ENCODE data around the gene POMP. TPM values are rescaled to one million over a fixed set of nuclear protein-coding genes. Genes with fewer than 3 reads are reported as not detected.

POMP gene
- total RNA-seq, 1 donor from 2014 or later = 54.0 TPM

DNA sequence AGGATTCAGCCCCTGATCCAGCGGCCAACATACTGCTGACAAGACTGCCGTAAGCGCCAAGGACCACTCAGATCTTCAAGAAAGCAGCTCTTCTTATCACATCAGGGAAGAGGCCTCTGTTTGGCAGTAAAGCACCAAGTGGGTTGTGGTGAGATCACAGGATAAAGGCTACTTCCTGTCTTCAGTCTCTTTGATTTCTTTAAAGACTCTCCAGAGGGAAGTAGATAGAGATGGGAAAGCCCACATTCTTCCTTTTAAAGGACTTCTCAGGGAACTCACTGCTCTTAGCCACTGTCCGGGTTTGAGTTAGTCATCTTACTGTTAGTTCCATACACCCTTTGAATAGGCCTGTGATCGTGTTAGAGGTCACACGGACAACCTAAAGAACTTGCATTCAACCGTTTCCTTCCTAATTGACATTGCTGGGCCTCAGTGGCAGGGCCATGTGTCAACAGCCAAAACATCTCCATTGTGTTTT, 47.2 kb upstream of the POMP start:
- Mint-ChIP-seq H3K4me3 (no peak overlapping the region), H3K36me3 (ENCODE audit: low read depth) (no peaks in the 10 kb centered on the region), H3K4me1 (no peaks in the 10 kb centered on the region), H3K9me3 (no peaks in the 10 kb centered on the region), H3K27ac (no peak overlapping the region), H3K27me3 (peaks cover 3% of the 10 kb centered on the region)
- CTCF ChIA-PET = no interaction called here
- no peak for ATAC-seq (ENCODE audit: low read depth)
- DNase-seq = no peak
- no peak for TF ChIP-seq CTCF (IDR thresholded peaks at IDR 0.05)
- intact Hi-C loops (cut with micrococcal nuclease) = no loop called here
- POLR2A ChIA-PET = no interaction called here

- H3K4me1 Mint-ChIP-seq = no peaks in the 10 kb centered on the region
- POLR2A ChIA-PET = no interaction called here
- intact Hi-C loops (cut with micrococcal nuclease) = no loop called here
- DNase-seq (no peak), ATAC-seq (ENCODE audit: low read depth) (no peak)
- CTCF ChIA-PET = no interaction called here
- TF ChIP-seq CTCF (IDR thresholded peaks at IDR 0.05) = no peak
- H3K27me3 Mint-ChIP-seq = peaks cover 3% of the 10 kb centered on the region
- H3K4me3 Mint-ChIP-seq = no peak overlapping the region
- no peaks in the 10 kb centered on the region for H3K9me3 Mint-ChIP-seq
- H3K27ac Mint-ChIP-seq = no peak overlapping the region
- H3K36me3 Mint-ChIP-seq (ENCODE audit: low read depth) = no peaks in the 10 kb centered on the region
Measured at GRCh38 chr13:28613562-28613961, 45.4 kb upstream of the POMP start.

GRCh38 chr13:28615916-28616446, 42.9 kb upstream of the POMP start:
- ChIA-PET CTCF (no interaction called here), POLR2A (no interaction called here)
- no peak for DNase-seq
- Mint-ChIP-seq H3K4me1 (no peaks in the 10 kb centered on the region), H3K36me3 (ENCODE audit: low read depth) (no peaks in the 10 kb centered on the region), H3K9me3 (no peaks in the 10 kb centered on the region), H3K27ac (no peak overlapping the region), H3K27me3 (peaks cover 3% of the 10 kb centered on the region), H3K4me3 (no peak overlapping the region)
- intact Hi-C loops (cut with micrococcal nuclease) = no loop called here
- TF ChIP-seq CTCF (IDR thresholded peaks at IDR 0.05) = no peak
- ATAC-seq (ENCODE audit: low read depth) = no peak

DNA sequence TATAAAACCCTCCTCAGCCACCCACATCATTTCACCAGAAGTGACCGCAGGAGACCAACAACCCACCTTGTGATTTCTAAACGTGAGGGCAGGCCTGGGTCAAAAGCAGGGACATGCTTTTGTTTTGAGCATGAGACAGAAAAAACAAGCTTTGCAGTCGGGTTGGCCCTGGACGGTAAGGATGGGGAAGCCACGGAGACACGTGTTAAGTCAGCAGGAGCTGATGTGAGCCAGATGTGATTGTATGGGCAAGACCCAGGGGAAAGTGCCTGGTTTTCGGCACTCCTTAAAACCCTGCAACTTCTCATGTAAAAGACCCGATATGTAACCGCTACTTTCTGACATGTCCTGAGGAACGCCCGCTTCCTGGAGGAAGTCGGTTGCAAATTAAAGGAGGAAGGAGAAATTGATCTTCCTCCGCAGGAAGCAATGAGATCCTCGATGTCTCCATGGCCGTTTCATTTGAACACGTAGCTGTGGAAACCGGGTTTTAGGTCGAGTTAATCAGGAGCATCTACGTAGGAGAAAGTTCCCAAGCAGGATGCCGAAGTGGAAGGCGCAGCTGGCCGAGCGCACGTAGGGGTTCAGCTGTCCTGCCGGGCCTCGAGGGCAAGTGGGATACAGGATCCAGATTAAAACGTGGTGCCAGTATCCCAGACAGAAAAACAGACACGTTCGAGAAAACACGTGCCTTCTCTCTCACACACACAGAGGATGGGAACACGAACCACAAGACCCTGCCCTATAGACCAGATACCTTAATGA, 40.5 kb upstream of the POMP start:
- no peaks in the 10 kb centered on the region for H3K9me3 Mint-ChIP-seq
- H3K27me3 Mint-ChIP-seq = peaks cover 1% of the 10 kb centered on the region
- H3K36me3 Mint-ChIP-seq (ENCODE audit: low read depth) = no peaks in the 10 kb centered on the region
- DNase-seq (no peak), ATAC-seq (ENCODE audit: low read depth) (no peak)
- intact Hi-C loops (cut with micrococcal nuclease) = no loop called here
- TF ChIP-seq CTCF (IDR thresholded peaks at IDR 0.05) = no peak
- ChIA-PET POLR2A (no interaction called here), CTCF (no interaction called here)
- no peaks in the 10 kb centered on the region for H3K4me1 Mint-ChIP-seq
- H3K4me3 Mint-ChIP-seq = no peak overlapping the region
- no peak overlapping the region for H3K27ac Mint-ChIP-seq

- no peak overlapping the region for H3K27ac Mint-ChIP-seq
- H3K4me3 Mint-ChIP-seq = no peak overlapping the region
- no peaks in the 10 kb centered on the region for H3K9me3 Mint-ChIP-seq
- ChIA-PET POLR2A (no interaction called here), CTCF (no interaction called here)
- H3K27me3 Mint-ChIP-seq = peaks cover 1% of the 10 kb centered on the region
- H3K36me3 Mint-ChIP-seq (ENCODE audit: low read depth) = no peaks in the 10 kb centered on the region
- intact Hi-C loops (cut with micrococcal nuclease) = no loop called here
- no peak for TF ChIP-seq CTCF (IDR thresholded peaks at IDR 0.05)
- DNase-seq = no peak
- peaks cover 7% of the 10 kb centered on the region for H3K4me1 Mint-ChIP-seq
- ATAC-seq (ENCODE audit: low read depth) = no peak
Measured at GRCh38 chr13:28620011-28620830, 38.7 kb upstream of the POMP start.
